Activated T-cell treated with anti-CD3 and anti-CD28 coated beads, Interleukin-2, amount 50 U/mL, for 24 hours (primary cell): Measurements from ENCODE around the gene KRTAP5-11.
"Not testable (repeated sequence)": the region's sequence is repeated elsewhere in the genome, so short reads cannot be mapped to it uniquely, and the experiment has no call there.

Experiments
- DNase-seq: peaks from one replicate; pipeline ENCODE4 v3.0.0-alpha.2; 2020
- H3K27ac Mint-ChIP-seq: 2 replicates; pipeline ENCODE4 v1.8.0; 2020; ENCODE audit warnings: mild to moderate bottlenecking, mixed read lengths
- H3K27me3 Mint-ChIP-seq: 2 replicates; pipeline ENCODE4 v1.8.0; 2020; ENCODE audit warnings: mixed read lengths
- H3K36me3 Mint-ChIP-seq: 2 replicates; pipeline ENCODE4 v1.8.0; 2020; ENCODE audit warnings: low read depth, mixed read lengths
- H3K4me1 Mint-ChIP-seq: 2 replicates; pipeline ENCODE4 v1.8.0; 2020; ENCODE audit warnings: low read depth, mixed read lengths
- H3K4me3 Mint-ChIP-seq: 2 replicates; pipeline ENCODE4 v1.8.0; 2020; ENCODE audit warnings: mild to moderate bottlenecking, moderate library complexity, mixed read lengths
- H3K9me3 Mint-ChIP-seq: 2 replicates; pipeline ENCODE4 v1.8.0; 2020; ENCODE audit warnings: mixed read lengths

The KRTAP5-11 gene

DNA sequence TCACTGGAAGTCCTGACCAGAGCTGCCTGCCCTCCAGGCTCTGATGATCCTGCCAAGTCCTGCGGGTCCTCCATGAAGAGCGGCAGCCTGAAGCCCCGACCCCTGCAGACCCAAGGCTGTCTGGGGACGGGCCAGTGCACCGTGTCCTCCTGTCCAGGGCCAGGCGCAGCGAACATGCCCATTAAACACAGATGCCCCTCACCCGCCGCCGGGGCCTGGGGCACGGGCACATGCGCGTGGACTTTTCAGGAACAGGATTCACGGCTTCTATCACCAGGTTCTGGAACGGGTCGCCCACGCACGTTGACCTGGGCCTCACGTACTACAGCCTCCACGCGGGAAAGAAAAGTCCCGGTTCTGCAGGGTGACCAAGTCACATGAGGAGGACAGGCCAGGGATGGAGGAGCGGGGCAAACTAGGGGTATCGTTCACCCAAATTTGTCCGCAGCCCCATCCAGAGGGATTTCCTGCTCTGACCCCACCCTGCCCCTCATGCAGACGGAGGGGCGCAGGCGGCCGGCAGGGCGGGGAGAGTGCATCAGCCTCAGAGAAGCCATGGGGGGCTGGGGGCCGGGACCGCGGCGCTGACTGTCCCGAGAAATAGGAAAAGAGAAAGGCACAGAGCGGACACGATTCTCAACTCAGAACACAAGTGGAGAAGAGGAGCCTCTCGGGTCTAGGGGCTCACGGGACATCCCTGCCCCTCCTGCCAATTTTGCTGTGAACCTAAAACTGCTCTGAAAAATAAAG, 11.4 kb downstream of the KRTAP5-11 start:
- DNase-seq, H3K4me1 Mint-ChIP-seq, H3K36me3 Mint-ChIP-seq, H3K27ac Mint-ChIP-seq, H3K4me3 Mint-ChIP-seq, H3K9me3 Mint-ChIP-seq: not testable (repeated sequence)
- H3K27me3 Mint-ChIP-seq = peaks cover 23% of the 10 kb centered on the region

DNA sequence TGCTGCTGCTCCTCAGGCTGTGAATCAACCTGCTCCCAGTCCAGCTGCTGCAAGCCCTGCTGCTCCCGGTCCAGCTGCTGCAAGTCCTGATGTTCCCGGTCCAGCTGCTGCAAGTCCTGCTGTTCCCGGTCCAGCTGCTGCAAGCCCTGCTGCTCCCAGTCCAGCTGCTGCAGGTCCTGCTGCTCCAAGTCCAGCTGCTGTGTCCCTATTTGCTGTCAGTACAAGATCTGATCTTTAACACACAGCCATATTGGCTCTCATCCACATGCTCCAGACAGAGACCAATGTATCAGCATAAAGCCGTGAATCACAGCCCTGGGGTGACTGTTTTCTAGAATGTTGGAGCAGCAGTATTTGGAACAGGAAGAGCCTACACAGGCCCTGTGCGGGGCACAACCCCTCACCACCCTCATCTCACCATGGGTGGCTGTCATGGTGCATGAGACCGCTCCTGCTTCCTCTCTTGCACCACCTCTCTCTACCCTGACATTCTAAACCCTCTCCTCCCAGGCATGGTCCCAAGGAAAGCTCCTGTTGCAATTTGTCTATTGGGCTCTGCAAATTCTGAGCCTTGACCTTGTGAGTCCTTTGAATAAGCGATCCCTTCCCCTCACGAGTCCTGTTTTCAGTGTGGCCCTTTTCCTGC, 13.8 kb downstream of the KRTAP5-11 start:
- Mint-ChIP-seq H3K9me3 (no peaks in the 10 kb centered on the region), H3K4me3 (no peak overlapping the region)

DNA sequence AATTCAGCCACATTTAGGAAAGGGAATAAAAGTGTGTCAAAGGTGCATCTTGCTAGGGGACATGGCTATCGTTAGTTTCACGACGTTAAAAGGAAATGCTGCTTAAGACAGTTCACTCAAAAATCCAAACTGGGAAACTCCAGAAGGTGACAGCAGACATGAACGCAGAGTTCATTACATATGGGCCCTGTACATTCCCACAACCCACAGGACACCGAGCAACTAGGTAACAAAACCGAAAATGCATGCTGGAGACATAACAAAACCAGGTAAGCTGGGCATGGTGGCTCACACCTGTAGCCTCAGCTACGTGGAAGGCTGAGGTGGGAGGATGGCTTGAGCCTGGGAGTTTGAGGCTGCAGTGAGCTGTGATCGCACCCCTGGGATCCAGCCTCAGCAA, 15.0 kb downstream of the KRTAP5-11 start:
- not testable (repeated sequence) for H3K4me3 Mint-ChIP-seq, H3K36me3 Mint-ChIP-seq, H3K4me1 Mint-ChIP-seq, H3K9me3 Mint-ChIP-seq, H3K27ac Mint-ChIP-seq, DNase-seq
- peaks cover 46% of the 10 kb centered on the region for H3K27me3 Mint-ChIP-seq

More for the DNA sequence above, 13.8 kb downstream of the KRTAP5-11 start:
- Mint-ChIP-seq H3K4me1 (no peaks in the 10 kb centered on the region), H3K36me3 (no peaks in the 10 kb centered on the region), H3K27ac (no peak overlapping the region), H3K27me3 (peaks cover 39% of the 10 kb centered on the region)
- DNase-seq = no peak

DNA sequence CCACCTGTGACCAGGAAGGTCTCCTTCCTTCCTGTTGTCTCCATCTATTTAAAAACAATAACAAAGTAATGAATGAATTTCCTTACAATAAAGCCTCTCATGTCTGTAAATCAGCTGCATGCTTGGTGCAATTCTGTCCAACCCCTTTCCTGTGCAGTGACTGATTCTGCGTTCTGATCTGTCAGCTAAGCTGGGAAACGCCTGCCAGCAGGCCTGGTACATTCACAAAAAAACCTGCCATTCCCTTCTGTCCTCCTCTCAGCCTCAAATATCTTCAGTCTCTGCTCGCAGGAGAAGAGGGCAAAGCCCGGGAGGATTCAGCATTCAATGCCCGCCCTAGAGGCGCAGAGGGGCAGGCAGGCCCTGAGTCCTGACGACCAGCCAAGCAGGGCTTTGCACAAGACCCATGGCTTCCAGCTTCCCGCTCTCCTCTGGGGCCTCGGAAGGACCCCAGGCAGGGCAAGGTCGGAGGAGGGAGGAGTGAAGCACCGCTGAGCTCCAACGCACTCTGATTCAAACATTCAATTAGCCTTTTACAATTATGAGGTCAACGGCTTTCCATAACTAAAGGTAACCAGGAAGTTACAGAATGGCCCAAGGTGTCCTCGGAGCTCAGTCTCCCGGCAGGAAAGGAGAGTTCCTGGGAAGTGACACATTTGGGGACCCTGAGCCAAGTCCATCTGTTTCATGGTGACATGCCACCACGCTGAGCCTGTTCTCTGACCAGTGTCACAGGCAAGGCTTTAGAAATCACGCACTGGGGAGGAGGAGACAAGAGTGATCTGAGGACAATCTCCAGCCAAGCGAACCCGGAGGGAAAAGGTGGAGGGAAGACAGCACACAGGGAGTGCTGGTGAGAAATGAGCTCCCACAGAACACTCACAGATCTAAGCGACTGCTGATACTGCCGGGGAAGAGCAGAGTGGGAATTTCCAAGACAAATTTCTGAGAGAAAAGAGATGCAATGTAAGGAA, 15.8 kb downstream of the KRTAP5-11 start:
- not testable (repeated sequence) for H3K36me3 Mint-ChIP-seq, DNase-seq, H3K27ac Mint-ChIP-seq, H3K4me1 Mint-ChIP-seq, H3K9me3 Mint-ChIP-seq, H3K4me3 Mint-ChIP-seq
- H3K27me3 Mint-ChIP-seq = peaks cover 45% of the 10 kb centered on the region

DNA sequence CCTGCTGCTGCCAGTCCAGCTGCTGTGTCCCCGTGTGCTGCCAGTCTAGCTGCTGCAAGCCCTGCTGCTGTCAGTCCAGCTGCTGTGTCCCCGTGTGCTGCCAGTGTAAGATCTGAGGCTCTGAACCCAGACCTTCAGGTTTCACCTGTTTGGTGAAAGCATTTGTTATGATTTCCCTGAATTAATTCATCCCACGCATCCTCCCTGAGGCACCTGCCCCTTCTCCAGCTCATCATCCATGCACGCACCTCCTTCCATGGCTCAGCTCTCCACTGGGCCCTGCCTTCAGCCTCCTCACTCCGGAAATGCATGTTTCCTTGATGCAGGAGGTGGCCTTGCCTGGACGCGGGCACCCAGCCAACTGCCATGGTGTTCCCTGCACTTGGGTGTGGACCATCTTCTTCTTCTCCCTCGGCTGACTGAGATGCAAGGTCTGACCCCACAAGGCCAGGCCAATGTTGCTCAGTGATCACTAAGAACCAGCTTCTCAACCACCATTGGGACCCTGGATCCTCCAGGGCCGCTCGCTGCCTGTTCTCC, 16.5 kb downstream of the KRTAP5-11 start:
- H3K27me3 Mint-ChIP-seq = peaks cover 50% of the 10 kb centered on the region
- no peak overlapping the region for H3K4me3 Mint-ChIP-seq
- H3K27ac Mint-ChIP-seq = no peak overlapping the region
- H3K36me3 Mint-ChIP-seq = no peaks in the 10 kb centered on the region
- no peaks in the 10 kb centered on the region for H3K9me3 Mint-ChIP-seq
- DNase-seq = no peak
- no peaks in the 10 kb centered on the region for H3K4me1 Mint-ChIP-seq

DNA sequence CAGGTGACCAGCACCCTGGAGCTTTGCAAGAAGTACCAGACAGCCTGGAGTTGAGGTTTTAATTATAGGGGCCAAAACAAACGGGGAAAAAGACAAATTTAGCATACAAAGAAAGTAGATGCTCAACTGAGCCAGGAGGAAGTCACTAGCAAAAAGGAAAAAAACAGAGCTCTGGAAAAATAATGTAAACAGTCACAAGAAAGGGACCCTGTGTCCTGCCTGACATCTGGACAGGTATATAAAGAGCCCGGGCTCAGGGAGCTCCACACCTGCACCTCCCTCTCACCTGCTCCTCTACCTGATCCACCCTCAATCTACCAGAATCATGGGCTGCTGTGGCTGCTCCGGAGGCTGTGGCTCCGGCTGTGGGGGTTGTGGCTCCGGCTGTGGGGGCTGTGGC, 17.4 kb downstream of the KRTAP5-11 start, which contains the start of gene KRTAP5-10:
Gene KRTAP5-10, plus strand, starts transcription at position 301 of the 400 bp plus-strand sequence. Its CDS starts 25 bp downstream, at position 326.
- no peaks in the 10 kb centered on the region for H3K4me1 Mint-ChIP-seq
- no peaks in the 10 kb centered on the region for H3K36me3 Mint-ChIP-seq
- DNase-seq = no peak
- H3K9me3 Mint-ChIP-seq = peaks cover 2% of the 10 kb centered on the region
- H3K27me3 Mint-ChIP-seq = peaks cover 52% of the 10 kb centered on the region
- no peak within 1 kb of the TSS for H3K27ac Mint-ChIP-seq
- H3K4me3 Mint-ChIP-seq = no peak within 1 kb of the TSS

DNA sequence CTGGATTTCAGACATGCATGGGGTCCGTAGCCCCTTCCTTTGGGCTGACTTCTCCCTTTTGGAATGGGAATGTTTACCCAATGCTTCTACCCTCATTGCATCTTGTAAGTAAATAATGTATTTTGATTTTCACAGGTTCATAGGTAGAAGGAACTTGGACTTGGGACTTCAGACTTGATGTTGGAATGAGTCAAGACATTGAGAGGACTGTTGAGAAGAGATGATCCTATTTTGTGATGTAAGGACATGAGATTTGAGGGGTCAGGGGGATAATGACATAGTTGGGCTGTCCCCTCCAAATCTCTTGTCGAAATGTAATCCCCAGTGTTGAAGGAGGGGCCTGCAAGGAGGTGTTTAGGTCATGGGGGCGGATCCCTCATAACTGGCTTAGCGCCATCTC, 18.2 kb downstream of the KRTAP5-11 start:
- DNase-seq = no peak
- peaks cover 52% of the 10 kb centered on the region for H3K27me3 Mint-ChIP-seq
- peaks cover 2% of the 10 kb centered on the region for H3K9me3 Mint-ChIP-seq
- no peaks in the 10 kb centered on the region for H3K36me3 Mint-ChIP-seq
- no peaks in the 10 kb centered on the region for H3K4me1 Mint-ChIP-seq
- H3K27ac Mint-ChIP-seq = no peak overlapping the region
- H3K4me3 Mint-ChIP-seq = no peak overlapping the region

DNA sequence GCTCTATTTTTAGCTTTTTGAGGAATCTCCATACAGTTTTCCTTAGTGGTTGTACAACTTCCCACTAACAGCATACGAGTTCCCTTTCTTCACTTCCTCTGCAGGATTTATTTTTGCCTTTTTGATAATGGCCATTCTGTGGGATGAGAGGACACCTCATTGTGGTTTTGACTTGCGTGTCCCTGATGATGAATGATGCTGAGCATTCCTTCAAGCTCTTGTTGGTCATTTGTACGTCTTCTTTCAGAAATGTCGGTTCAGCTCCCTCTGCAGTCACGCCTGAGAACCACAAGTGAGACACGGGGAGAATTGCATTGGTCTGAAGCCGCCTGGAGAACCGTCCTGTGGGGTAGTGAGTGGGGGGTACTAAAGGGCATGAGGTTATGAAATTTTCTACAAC, 19.3 kb downstream of the KRTAP5-11 start:
- Mint-ChIP-seq H3K27ac (no peak overlapping the region), H3K4me1 (no peaks in the 10 kb centered on the region), H3K9me3 (peaks cover 2% of the 10 kb centered on the region), H3K36me3 (no peaks in the 10 kb centered on the region), H3K27me3 (peaks cover 52% of the 10 kb centered on the region), H3K4me3 (no peak overlapping the region)
- no peak for DNase-seq

DNA sequence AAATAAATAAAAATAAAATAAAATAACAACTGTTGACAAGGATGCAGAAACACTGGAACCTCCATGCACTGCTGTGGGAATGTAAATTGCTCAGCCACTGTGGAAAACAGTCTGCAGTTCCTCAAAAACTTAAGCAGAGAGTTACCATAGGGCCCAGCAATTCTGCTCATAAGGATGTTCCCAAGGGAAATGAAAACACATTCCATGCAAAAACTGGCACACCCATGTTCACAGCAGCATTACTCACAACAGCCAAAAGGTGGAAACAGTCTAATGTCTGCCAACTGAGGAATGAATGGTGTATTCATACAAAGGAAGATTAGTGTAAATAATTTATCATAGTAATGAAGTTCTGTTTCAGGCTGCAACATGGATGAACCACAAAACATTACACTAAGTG, 20.6 kb downstream of the KRTAP5-11 start:
- Mint-ChIP-seq H3K27ac (no peak overlapping the region), H3K4me1 (no peaks in the 10 kb centered on the region), H3K9me3 (peaks cover 2% of the 10 kb centered on the region), H3K27me3 (peaks cover 58% of the 10 kb centered on the region), H3K36me3 (no peaks in the 10 kb centered on the region), H3K4me3 (no peak overlapping the region)
- no peak for DNase-seq

DNA sequence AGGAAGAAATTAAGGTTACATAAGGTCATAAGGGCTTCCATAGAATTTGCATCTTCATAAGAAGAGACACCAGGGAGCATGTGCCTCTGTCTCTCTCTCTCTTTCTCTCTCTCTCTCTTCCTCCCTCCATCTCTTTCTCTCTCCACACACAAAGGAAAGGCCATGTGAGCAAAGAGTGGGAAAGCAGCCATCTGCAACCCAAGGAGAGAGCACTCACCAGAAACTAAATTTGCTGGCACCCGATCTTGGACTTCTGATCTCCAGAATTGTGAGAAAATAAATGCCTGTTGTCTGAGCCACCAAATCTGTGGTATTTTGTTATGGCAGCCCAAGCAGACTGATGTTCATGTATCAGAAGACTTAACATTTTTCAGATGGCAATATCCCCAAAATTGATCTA, 23.7 kb downstream of the KRTAP5-11 start:
- peaks cover 43% of the 10 kb centered on the region for H3K27me3 Mint-ChIP-seq
- no peak for DNase-seq
- no peaks in the 10 kb centered on the region for H3K4me1 Mint-ChIP-seq
- H3K4me3 Mint-ChIP-seq = no peak overlapping the region
- no peaks in the 10 kb centered on the region for H3K36me3 Mint-ChIP-seq
- peaks cover 2% of the 10 kb centered on the region for H3K9me3 Mint-ChIP-seq
- no peak overlapping the region for H3K27ac Mint-ChIP-seq

DNA sequence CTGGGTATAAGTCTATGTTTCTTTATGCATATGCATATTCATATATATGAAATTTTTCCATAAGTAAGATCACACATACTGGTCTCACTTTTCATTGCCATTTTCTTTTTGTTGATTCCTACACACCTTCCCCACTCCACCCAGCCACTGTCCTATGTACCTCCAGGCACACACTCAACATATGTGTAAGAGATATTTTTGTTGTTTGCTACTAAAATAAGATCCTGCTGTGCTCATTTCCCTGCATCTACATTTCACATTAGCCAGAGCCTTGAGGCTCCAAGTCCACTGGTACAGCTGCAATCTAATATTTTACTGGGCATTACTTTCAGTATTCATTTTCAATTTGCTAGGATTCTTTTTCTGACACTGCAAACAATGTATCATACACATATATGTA, 25.4 kb downstream of the KRTAP5-11 start:
- H3K4me1 Mint-ChIP-seq = no peaks in the 10 kb centered on the region

DNA sequence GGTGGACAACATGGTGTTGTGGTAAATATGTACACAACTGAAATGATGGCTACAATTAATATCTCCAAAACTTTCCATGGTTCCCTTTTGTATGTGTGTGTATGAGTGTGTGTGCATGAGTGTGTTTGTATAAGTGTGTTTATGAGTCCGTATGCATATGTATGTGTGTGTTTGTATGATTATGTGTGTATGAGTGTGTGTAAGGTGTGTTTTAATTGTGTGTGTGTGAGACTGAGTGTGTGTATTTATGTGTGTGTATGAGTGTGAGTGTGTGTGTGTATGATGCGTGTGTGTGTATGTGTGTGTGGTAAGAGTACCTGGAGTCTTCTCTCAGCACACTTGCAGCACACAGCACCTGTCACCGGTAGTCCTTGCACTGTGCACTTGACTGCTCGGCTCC, 26.7 kb downstream of the KRTAP5-11 start:
- Mint-ChIP-seq H3K36me3 (no peaks in the 10 kb centered on the region), H3K4me3 (no peak overlapping the region), H3K9me3 (peaks cover 2% of the 10 kb centered on the region)

More for the DNA sequence above, 25.4 kb downstream of the KRTAP5-11 start:
- H3K27me3 Mint-ChIP-seq = peaks cover 33% of the 10 kb centered on the region
- no peak overlapping the region for H3K4me3 Mint-ChIP-seq
- peaks cover 2% of the 10 kb centered on the region for H3K9me3 Mint-ChIP-seq
- DNase-seq = no peak
- H3K27ac Mint-ChIP-seq = no peak overlapping the region
- no peaks in the 10 kb centered on the region for H3K36me3 Mint-ChIP-seq

DNA sequence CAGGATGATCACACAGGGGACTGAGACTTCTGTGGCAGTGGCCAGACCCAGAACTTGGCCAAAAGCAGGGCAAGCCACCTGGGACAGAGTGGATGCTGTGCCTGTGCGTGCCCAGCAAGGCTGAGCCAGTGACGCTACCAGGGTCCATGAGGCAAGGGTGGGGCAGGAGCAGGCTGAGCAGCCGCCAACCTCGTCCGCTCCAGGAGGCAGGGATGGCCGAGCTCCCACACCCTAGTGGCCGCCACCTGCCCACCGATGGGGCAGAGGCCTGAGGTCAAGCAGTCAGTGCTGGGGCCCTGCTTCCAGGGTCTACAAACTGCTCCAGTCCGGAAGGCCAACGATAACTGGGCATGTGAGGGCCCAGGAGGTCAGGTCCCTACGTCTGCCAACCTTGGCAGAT, 27.2 kb downstream of the KRTAP5-11 start:
- H3K36me3 Mint-ChIP-seq = no peaks in the 10 kb centered on the region
- peaks cover 23% of the 10 kb centered on the region for H3K27me3 Mint-ChIP-seq
- peaks cover 2% of the 10 kb centered on the region for H3K9me3 Mint-ChIP-seq
- no peak for DNase-seq
- peaks cover 2% of the 10 kb centered on the region for H3K4me1 Mint-ChIP-seq
- H3K27ac Mint-ChIP-seq = no peak overlapping the region
- no peak overlapping the region for H3K4me3 Mint-ChIP-seq

More for the DNA sequence above, 26.7 kb downstream of the KRTAP5-11 start:
- Mint-ChIP-seq H3K4me1 (peaks cover 2% of the 10 kb centered on the region), H3K27ac (no peak overlapping the region), H3K27me3 (peaks cover 26% of the 10 kb centered on the region)
- no peak for DNase-seq

DNA sequence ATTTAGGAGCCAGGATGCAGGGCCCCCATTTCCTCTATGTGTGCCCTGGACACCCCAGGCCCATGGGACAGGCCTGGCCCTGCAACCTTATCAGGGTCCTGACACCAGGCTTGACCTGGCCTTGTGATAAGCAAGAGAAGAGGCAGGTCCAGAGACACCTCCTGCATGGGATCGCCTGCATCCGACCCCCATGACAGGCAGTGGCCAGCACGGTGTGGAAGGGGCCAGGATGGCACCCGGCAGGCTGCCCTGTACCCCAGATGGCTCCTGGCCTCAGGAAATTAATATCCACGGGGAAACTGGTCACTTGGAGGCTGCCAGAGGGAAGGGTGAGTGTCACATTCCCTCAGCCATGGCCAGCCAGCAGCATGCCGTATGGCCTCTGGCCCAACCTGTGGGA, 27.7 kb downstream of the KRTAP5-11 start:
- Mint-ChIP-seq H3K27me3 (peaks cover 23% of the 10 kb centered on the region), H3K36me3 (no peaks in the 10 kb centered on the region), H3K4me1 (peaks cover 2% of the 10 kb centered on the region), H3K4me3 (no peak overlapping the region), H3K27ac (no peak overlapping the region), H3K9me3 (no peaks in the 10 kb centered on the region)
- DNase-seq = no peak
